Measurements from ENCODE around the gene STK38. TPM values are rescaled to one million over a fixed set of nuclear protein-coding genes. Genes with fewer than 3 reads are reported as not detected.
A peak's percentile ranks its signal among the peaks of the same experiment; 100 is the strongest.

Gene STK38
- total RNA-seq, 2 experiments from 2014 or later, result 22.9 to 23.4 TPM

- Mint-ChIP-seq H3K27me3 (no peaks in the 10 kb centered on the region), H3K9me3 (peaks cover 2% of the 10 kb centered on the region), H3K4me3 (peak overlapping the region; percentile 19), H3K36me3 (ENCODE audit: low read depth) (peaks cover 45% of the 10 kb centered on the region), H3K4me1 (ENCODE audit: low read depth) (peaks cover 46% of the 10 kb centered on the region), H3K27ac (peak overlapping the region; percentile 88)
- CTCF ChIA-PET, result no interaction called here
- TF ChIP-seq CTCF (IDR thresholded peaks at IDR 0.05), result no peak
- POLR2A ChIA-PET, result interaction anchor here (0.6 to 0.7 kb wide), 2 partner anchors 51 to 100 kb away, joined by 5 read pairs; no protein-coding TSS in a partner anchor
- DNase-seq (no peak), ATAC-seq (no peak)
- intact Hi-C loops (cut with micrococcal nuclease), result loop anchor here (10.0 kb wide), 1 partner anchor 97 kb away; the partner anchor contains the start of genes KCTD20 and PXT1
These were observed 5.2 kb downstream of the STK38 start for GRCh38 chr6:36542041-36542440.

GRCh38 chr6:36539814-36540568, 7.3 kb downstream of the STK38 start:
- Mint-ChIP-seq H3K27me3 (no peaks in the 10 kb centered on the region), H3K4me3 (peak overlapping the region; percentile 1), H3K9me3 (peaks cover 2% of the 10 kb centered on the region), H3K36me3 (ENCODE audit: low read depth) (peaks cover 59% of the 10 kb centered on the region), H3K27ac (peak overlapping the region; percentile 88), H3K4me1 (ENCODE audit: low read depth) (peaks cover 58% of the 10 kb centered on the region)
- CTCF ChIA-PET, result interaction anchor here (0.9 kb wide), 1 partner anchor 8 kb away, joined by 3 read pairs; no protein-coding TSS in a partner anchor
- TF ChIP-seq CTCF (IDR thresholded peaks at IDR 0.05), result no peak
- POLR2A ChIA-PET, result interaction anchor here (0.8 to 1.7 kb wide), 2 partner anchors 58 to 63 kb away, joined by 3 to 4 read pairs; no protein-coding TSS in a partner anchor
- ATAC-seq (peak; percentile 85), DNase-seq (peak; percentile 27)
- intact Hi-C loops (cut with micrococcal nuclease), result loop anchor here (10.0 kb wide), 1 partner anchor 95 kb away; the partner anchor contains the start of genes KCTD20 and PXT1

GRCh38 chr6:36536873-36537547, 10.3 kb downstream of the STK38 start:
- H3K4me3 Mint-ChIP-seq, result no peak overlapping the region
- DNase-seq, result no peak
- ChIA-PET CTCF (interaction anchor here (1.4 kb wide), 1 partner anchor 13 kb away, joined by 3 read pairs; no protein-coding TSS in a partner anchor), POLR2A (interaction anchor here (1.2 kb wide), 1 partner anchor 21 kb away, joined by 4 read pairs; no protein-coding TSS in a partner anchor)
- H3K9me3 Mint-ChIP-seq, result peaks cover 2% of the 10 kb centered on the region
- intact Hi-C loops (cut with micrococcal nuclease), result no loop called here
- no peak for ATAC-seq
- TF ChIP-seq CTCF (IDR thresholded peaks at IDR 0.05), result no peak
- peaks cover 62% of the 10 kb centered on the region for H3K4me1 Mint-ChIP-seq (ENCODE audit: low read depth)
- no peaks in the 10 kb centered on the region for H3K27me3 Mint-ChIP-seq
- H3K36me3 Mint-ChIP-seq (ENCODE audit: low read depth), result peaks cover 72% of the 10 kb centered on the region
- H3K27ac Mint-ChIP-seq, result peak overlapping the region; percentile 76

- Mint-ChIP-seq H3K27me3 (no peaks in the 10 kb centered on the region), H3K4me1 (ENCODE audit: low read depth) (peaks cover 63% of the 10 kb centered on the region), H3K27ac (no peak overlapping the region), H3K4me3 (no peak overlapping the region), H3K9me3 (peaks cover 2% of the 10 kb centered on the region), H3K36me3 (ENCODE audit: low read depth) (peaks cover 67% of the 10 kb centered on the region)
- ChIA-PET POLR2A (interaction anchor here (1.1 to 1.4 kb wide), 2 partner anchors 26 to 62 kb away, joined by 3 to 6 read pairs; partner anchors contain the start of gene SRSF3), CTCF (interaction anchor here (0.7 kb wide), 1 partner anchor 13 kb away, joined by 4 read pairs; no protein-coding TSS in a partner anchor)
- TF ChIP-seq CTCF (IDR thresholded peaks at IDR 0.05), result no peak
- DNase-seq, result no peak
- ATAC-seq, result no peak
- intact Hi-C loops (cut with micrococcal nuclease), result no loop called here
These were observed 14.0 kb downstream of the STK38 start for GRCh38 chr6:36533321-36533720.
